Mesenchymal stem cell (in vitro differentiated cells and primary cell): ENCODE results near the gene STOM.
A peak's percentile ranks its signal among the peaks of the same experiment; 100 is the strongest.

Experiments
- DNase-seq: peaks from one replicate; pipeline ENCODE4 v3.0.0-alpha.2; 2013
- H2AFZ ChIP-seq: one replicate; pipeline ENCODE4 v1.6.1; 2013; ENCODE audit warnings: low read depth, mild to moderate bottlenecking, control low read depth, inconsistent platforms, low read length, moderate library complexity
- H2AK5ac ChIP-seq: 2 replicates; pipeline ENCODE4 v1.6.1; 2013; ENCODE audit warnings: low read length, moderate library complexity, mild to moderate bottlenecking, inconsistent platforms; ENCODE audit not compliant: severe bottlenecking
- H2BK120ac ChIP-seq: one replicate; pipeline ENCODE4 v1.6.1; 2013; ENCODE audit warnings: low read depth, mild to moderate bottlenecking, inconsistent platforms, low read length, moderate library complexity
- H2BK12ac ChIP-seq, 2 experiments: one replicate each; pipeline ENCODE4 v1.6.1; 2013; ENCODE audit warnings: inconsistent platforms in 2 of 2, low read length in 2 of 2, mild to moderate bottlenecking in 2 of 2, moderate library complexity in 2 of 2, control low read depth in 1 of 2
- H2BK15ac ChIP-seq: one replicate; pipeline ENCODE4 v1.6.1; 2013; ENCODE audit warnings: mild to moderate bottlenecking, low read depth, inconsistent platforms; ENCODE audit not compliant: poor library complexity, severe bottlenecking
- H2BK5ac ChIP-seq: 2 replicates; pipeline ENCODE4 v1.6.1; 2013; ENCODE audit warnings: low read depth, mild to moderate bottlenecking, low read length, control low read depth, inconsistent platforms; ENCODE audit not compliant: poor library complexity, severe bottlenecking
- H3K14ac ChIP-seq, 2 experiments: one replicate each; pipeline ENCODE4 v1.6.1; 2013; ENCODE audit warnings: inconsistent platforms in 2 of 2, low read length in 2 of 2, control low read depth in 1 of 2, mild to moderate bottlenecking in 1 of 2, moderate library complexity in 1 of 2
- H3K18ac ChIP-seq, 2 experiments: one replicate each; pipeline ENCODE4 v1.6.1; 2013; ENCODE audit warnings: inconsistent platforms in 2 of 2, low read length in 2 of 2, control low read depth in 1 of 2, low read depth in 1 of 2, mild to moderate bottlenecking in 1 of 2
- H3K23ac ChIP-seq, 2 experiments: one replicate each; pipeline ENCODE4 v1.6.1; 2013; ENCODE audit warnings: inconsistent platforms in 2 of 2, low read length in 2 of 2, mild to moderate bottlenecking in 2 of 2, moderate library complexity in 2 of 2, control low read depth in 1 of 2
- H3K27ac ChIP-seq: 2 replicates; pipeline ENCODE4 v1.5.1; 2013; ENCODE audit warnings: mild to moderate bottlenecking, moderate library complexity, low read length, control low read depth, inconsistent platforms; ENCODE audit not compliant: poor library complexity, severe bottlenecking
- H3K27me3 ChIP-seq, 2 experiments: 2 replicates each; pipeline versions ENCODE4 v1.6.1 to v1.7.0; 2013; ENCODE audit warnings: low read length in 2 of 2, mild to moderate bottlenecking in 2 of 2, moderate library complexity in 2 of 2, control low read depth in 1 of 2, inconsistent platforms in 1 of 2; ENCODE audit not compliant: control insufficient read depth in 1 of 2, insufficient read depth in 1 of 2
- H3K36me3 ChIP-seq, 2 experiments: 2 replicates each; pipeline versions ENCODE4 v1.6.1 to v1.7.0; 2013; ENCODE audit warnings: low read length in 2 of 2, control low read depth in 1 of 2, inconsistent platforms in 1 of 2, low read depth in 1 of 2, mild to moderate bottlenecking in 1 of 2; ENCODE audit not compliant: insufficient read depth in 2 of 2, control insufficient read depth in 1 of 2
- H3K4ac ChIP-seq, 2 experiments: one replicate each; pipeline ENCODE4 v1.6.1; 2013; ENCODE audit warnings: inconsistent platforms in 2 of 2, low read length in 2 of 2, mild to moderate bottlenecking in 2 of 2, moderate library complexity in 2 of 2, control low read depth in 1 of 2, low read depth in 1 of 2
- H3K4me1 ChIP-seq: 2 replicates; pipeline ENCODE4 v1.6.1; 2013; ENCODE audit warnings: low read depth, low read length, control low read depth; ENCODE audit not compliant: control insufficient read depth, insufficient read depth
- H3K4me2 ChIP-seq: 2 replicates; pipeline ENCODE4 v1.6.1; 2013; ENCODE audit warnings: low read length, mild to moderate bottlenecking, inconsistent platforms; ENCODE audit not compliant: poor library complexity, severe bottlenecking
- H3K4me3 ChIP-seq, 2 experiments: 2 replicates each; pipeline versions ENCODE4 v1.5.1 to v1.7.0; 2013; ENCODE audit warnings: low read length in 2 of 2, mild to moderate bottlenecking in 2 of 2, control low read depth in 1 of 2, low read depth in 1 of 2; ENCODE audit not compliant: insufficient read depth in 1 of 2
- H3K79me1 ChIP-seq: replicated peaks from 2 replicates; pipeline ENCODE4 v1.6.1; 2013; ENCODE audit warnings: mild to moderate bottlenecking, control low read depth, low read length, inconsistent platforms; ENCODE audit not compliant: poor library complexity, severe bottlenecking
- H3K9ac ChIP-seq: 2 replicates; pipeline ENCODE4 v1.7.0; 2013; ENCODE audit warnings: mild to moderate bottlenecking, low read length, moderate library complexity
- H3K9me3 ChIP-seq: 2 replicates; pipeline ENCODE4 v1.7.0; 2013; ENCODE audit warnings: mild to moderate bottlenecking, low read length; ENCODE audit not compliant: control insufficient read depth
- H4K8ac ChIP-seq: one replicate; pipeline ENCODE4 v1.6.1; 2013; ENCODE audit warnings: inconsistent platforms, mild to moderate bottlenecking, low read length, moderate library complexity
- H4K91ac ChIP-seq: one replicate; pipeline ENCODE4 v1.6.1; 2013; ENCODE audit warnings: mild to moderate bottlenecking, low read length, inconsistent platforms
- WGBS: methylation state at CpG from one replicate; pipeline ENCODE4 v1.1.7; 2013; ENCODE audit warnings: mixed read lengths; 5-methylcytosine and 5-hydroxymethylcytosine counted together

STOM gene

GRCh38 chr9:121302786-121303185, 67.3 kb downstream of the STOM start:
- whole genome bisulfite sequencing, result 97% methylated on average over 13 of the region's 13 CpGs
- Histone ChIP-seq H3K9me3 (no peaks in the 10 kb centered on the region), H3K4ac (no peak overlapping the region), H2AFZ (peak overlapping the region; percentile 24), H3K27ac (no peak overlapping the region), H2BK120ac (no peak overlapping the region), H3K36me3 (peaks cover 48 to 58% of the 10 kb centered on the region in 2 experiments), H4K91ac (no peak overlapping the region), H3K4me3 (no peak overlapping the region), H2BK15ac (no peak overlapping the region), H2BK12ac (no peak overlapping the region), H3K27me3 (no peaks in the 10 kb centered on the region), H3K79me1 (peaks cover 56% of the 10 kb centered on the region), H3K18ac (no peak overlapping the region), H2AK5ac (no peak overlapping the region), H3K4me1 (peaks cover 24% of the 10 kb centered on the region), H3K9ac (no peak overlapping the region), H4K8ac (no peak overlapping the region), H3K4me2 (no peak overlapping the region), H3K14ac (no peak overlapping the region), H2BK5ac (no peak overlapping the region), H3K23ac (no peak overlapping the region)
- DNase-seq, result no peak

DNA sequence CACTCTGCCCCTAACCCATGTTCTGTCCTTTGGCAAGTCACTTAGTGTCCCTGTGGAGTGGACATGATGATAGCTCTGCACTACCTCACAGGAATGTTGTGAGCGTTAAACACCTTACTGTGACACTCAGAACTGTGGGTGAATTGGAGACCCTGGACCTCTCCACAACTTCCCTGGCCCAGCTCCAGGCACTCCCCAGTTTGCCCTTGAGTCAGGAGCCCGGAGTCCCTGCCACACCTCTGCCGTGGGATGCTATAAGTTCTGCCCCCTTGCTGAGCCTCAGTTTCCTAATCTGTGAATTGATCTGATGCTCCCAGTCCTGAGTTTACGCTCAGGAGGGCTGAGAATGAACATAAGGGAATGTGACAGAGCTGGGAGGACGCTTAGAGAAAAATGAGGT, 67.7 kb downstream of the STOM start:
- H4K91ac ChIP-seq, result no peak overlapping the region
- no peak for DNase-seq
- H2BK12ac ChIP-seq, result no peak overlapping the region
- H3K27ac ChIP-seq, result no peak overlapping the region
- H3K4me3 ChIP-seq, result no peak overlapping the region
- H3K9me3 ChIP-seq, result no peaks in the 10 kb centered on the region
- H2AFZ ChIP-seq, result no peak overlapping the region
- H3K4me1 ChIP-seq, result peaks cover 24% of the 10 kb centered on the region
- no peak overlapping the region for H3K23ac ChIP-seq
- H2BK120ac ChIP-seq, result no peak overlapping the region
- H2BK5ac ChIP-seq, result no peak overlapping the region
- peaks cover 51% of the 10 kb centered on the region for H3K79me1 ChIP-seq
- H3K4ac ChIP-seq, result no peak overlapping the region
- no peaks in the 10 kb centered on the region for H3K27me3 ChIP-seq
- no peak overlapping the region for H3K14ac ChIP-seq
- WGBS, result 98% methylated on average over 5 of the region's 5 CpGs
- H2BK15ac ChIP-seq, result no peak overlapping the region
- H3K9ac ChIP-seq, result no peak overlapping the region
- no peak overlapping the region for H3K4me2 ChIP-seq
- H3K18ac ChIP-seq, result no peak overlapping the region
- H4K8ac ChIP-seq, result no peak overlapping the region
- H3K36me3 ChIP-seq, result peaks cover 44 to 54% of the 10 kb centered on the region in 2 experiments
- H2AK5ac ChIP-seq, result no peak overlapping the region

DNA sequence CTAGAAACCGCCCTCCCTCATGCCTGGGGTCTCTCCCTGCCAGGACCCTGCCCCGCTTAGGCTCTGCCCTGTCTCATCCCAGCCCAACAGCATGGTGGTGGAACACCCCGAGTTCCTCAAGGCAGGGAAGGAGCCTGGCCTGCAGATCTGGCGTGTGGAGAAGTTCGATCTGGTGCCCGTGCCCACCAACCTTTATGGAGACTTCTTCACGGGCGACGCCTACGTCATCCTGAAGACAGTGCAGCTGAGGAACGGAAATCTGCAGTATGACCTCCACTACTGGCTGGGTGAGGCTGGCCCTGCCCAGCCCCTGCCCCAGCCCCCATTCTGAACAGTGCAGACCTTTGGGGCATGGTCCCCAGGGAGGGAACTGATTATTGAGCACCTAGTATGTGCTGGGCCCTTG, 68.2 kb downstream of the STOM start:
- Histone ChIP-seq H3K36me3 (peaks cover 43 to 51% of the 10 kb centered on the region in 2 experiments), H3K9me3 (no peaks in the 10 kb centered on the region), H3K79me1 (peaks cover 50% of the 10 kb centered on the region), H3K27ac (no peak overlapping the region), H2BK5ac (no peak overlapping the region), H3K4me1 (peaks cover 26% of the 10 kb centered on the region), H2AK5ac (no peak overlapping the region), H2BK120ac (no peak overlapping the region), H4K8ac (peak overlapping the region; percentile 49), H3K4me3 (no peak overlapping the region), H3K4ac (no peak overlapping the region), H3K14ac (peak overlapping the region in 1 of 2 experiments; percentile 72), H2BK12ac (peak overlapping the region in 1 of 2 experiments; percentile 49), H3K9ac (no peak overlapping the region), H2BK15ac (no peak overlapping the region), H2AFZ (no peak overlapping the region), H3K18ac (no peak overlapping the region), H3K23ac (no peak overlapping the region), H3K4me2 (no peak overlapping the region), H4K91ac (peak overlapping the region; percentile 43), H3K27me3 (no peaks in the 10 kb centered on the region)
- DNase-seq, result no peak
- 94% methylated on average over 11 of the region's 11 CpGs for WGBS

GRCh38 chr9:121300283-121301119, 69.5 kb downstream of the STOM start:
- H2AK5ac ChIP-seq, result peak overlapping the region; percentile 47
- H2AFZ ChIP-seq, result no peak overlapping the region
- no peak overlapping the region for H3K23ac ChIP-seq
- H3K9ac ChIP-seq, result peak overlapping the region; percentile 83
- peak overlapping the region in 1 of 2 experiments; percentile 11 for H3K14ac ChIP-seq
- no peak for DNase-seq
- peaks cover 56% of the 10 kb centered on the region for H3K79me1 ChIP-seq
- H3K27ac ChIP-seq, result peak overlapping the region; percentile 22
- no peak overlapping the region for H2BK120ac ChIP-seq
- no peak overlapping the region for H2BK12ac ChIP-seq
- no peak overlapping the region for H3K4ac ChIP-seq
- 68% methylated on average over 8 of the region's 13 CpGs for WGBS
- H3K18ac ChIP-seq, result no peak overlapping the region
- H3K4me2 ChIP-seq, result peak overlapping the region; percentile 84
- no peak overlapping the region for H4K8ac ChIP-seq
- no peak overlapping the region for H4K91ac ChIP-seq
- H3K4me1 ChIP-seq, result peaks cover 39% of the 10 kb centered on the region
- peak overlapping the region in 1 of 2 experiments; percentile 71 for H3K4me3 ChIP-seq
- H3K36me3 ChIP-seq, result peaks cover 45 to 49% of the 10 kb centered on the region in 2 experiments
- no peak overlapping the region for H2BK5ac ChIP-seq
- no peaks in the 10 kb centered on the region for H3K27me3 ChIP-seq
- H2BK15ac ChIP-seq, result no peak overlapping the region
- no peaks in the 10 kb centered on the region for H3K9me3 ChIP-seq
